Measurements from ENCODE around the gene TMPO.

DNA sequence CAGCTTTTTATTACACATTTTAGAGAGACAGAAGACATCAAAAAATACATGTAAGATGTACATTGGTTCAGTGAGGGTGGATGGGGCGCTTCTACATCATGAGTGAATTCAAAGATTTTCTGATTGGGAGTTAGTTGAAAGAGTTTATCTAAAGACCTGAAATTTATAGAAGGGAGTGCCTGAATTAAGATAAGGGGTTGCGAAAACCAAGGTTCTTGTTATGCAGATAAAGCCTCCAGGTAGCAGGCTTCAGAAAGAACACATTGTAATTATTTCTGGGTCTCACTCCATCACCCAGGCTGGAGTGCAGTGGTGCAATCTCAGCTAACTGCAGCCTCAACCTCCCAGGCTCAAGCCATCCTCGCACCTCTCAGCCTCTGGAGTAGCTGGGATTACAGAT is 26.2 kb upstream of the TMPO start:
- no peak for TF ChIP-seq POLR2AphosphoS5 (IDR thresholded peaks at IDR 0.05; ENCODE audit: insufficient read depth, low read depth, low read length)
- TF ChIP-seq POLR2A (IDR thresholded peaks at IDR 0.05; ENCODE audit: low read depth, low read length), result no peak
- TF ChIP-seq, protein P1, sequence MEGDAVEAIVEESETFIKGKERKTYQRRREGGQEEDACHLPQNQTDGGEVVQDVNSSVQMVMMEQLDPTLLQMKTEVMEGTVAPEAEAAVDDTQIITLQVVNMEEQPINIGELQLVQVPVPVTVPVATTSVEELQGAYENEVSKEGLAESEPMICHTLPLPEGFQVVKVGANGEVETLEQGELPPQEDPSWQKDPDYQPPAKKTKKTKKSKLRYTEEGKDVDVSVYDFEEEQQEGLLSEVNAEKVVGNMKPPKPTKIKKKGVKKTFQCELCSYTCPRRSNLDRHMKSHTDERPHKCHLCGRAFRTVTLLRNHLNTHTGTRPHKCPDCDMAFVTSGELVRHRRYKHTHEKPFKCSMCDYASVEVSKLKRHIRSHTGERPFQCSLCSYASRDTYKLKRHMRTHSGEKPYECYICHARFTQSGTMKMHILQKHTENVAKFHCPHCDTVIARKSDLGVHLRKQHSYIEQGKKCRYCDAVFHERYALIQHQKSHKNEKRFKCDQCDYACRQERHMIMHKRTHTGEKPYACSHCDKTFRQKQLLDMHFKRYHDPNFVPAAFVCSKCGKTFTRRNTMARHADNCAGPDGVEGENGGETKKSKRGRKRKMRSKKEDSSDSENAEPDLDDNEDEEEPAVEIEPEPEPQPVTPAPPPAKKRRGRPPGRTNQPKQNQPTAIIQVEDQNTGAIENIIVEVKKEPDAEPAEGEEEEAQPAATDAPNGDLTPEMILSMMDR (IDR thresholded peaks at IDR 0.05; ENCODE audit: extremely low read depth in 1 of 2, insufficient read depth in 1 of 2, low read depth in 1 of 2, low read length in 2 of 2), result no peak
- no peak for TF ChIP-seq GATA2 (IDR thresholded peaks at IDR 0.05; ENCODE audit: insufficient read depth, insufficient read length, low read depth, low read length)
- TF ChIP-seq EZH2 (IDR thresholded peaks at IDR 0.05; ENCODE audit: borderline replicate concordance, low read depth, low read length, severe bottlenecking), result no peak
- TF ChIP-seq FOS (IDR thresholded peaks at IDR 0.05; ENCODE audit: borderline replicate concordance, insufficient read depth, low read length), result no peak
- TF ChIP-seq JUN (IDR thresholded peaks at IDR 0.05; ENCODE audit: borderline replicate concordance, insufficient read depth, insufficient read length, low read depth), result no peak
- TF ChIP-seq, protein P2, sequence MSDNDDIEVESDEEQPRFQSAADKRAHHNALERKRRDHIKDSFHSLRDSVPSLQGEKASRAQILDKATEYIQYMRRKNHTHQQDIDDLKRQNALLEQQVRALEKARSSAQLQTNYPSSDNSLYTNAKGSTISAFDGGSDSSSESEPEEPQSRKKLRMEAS (IDR thresholded peaks at IDR 0.05; ENCODE audit: insufficient read depth, insufficient read length), result no peak
